HS-27A (cell line): ENCODE results near the gene ANTXR2.
"Not testable (repeated sequence)": the region's sequence is repeated elsewhere in the genome, so short reads cannot be mapped to it uniquely, and the experiment has no call there.

Experiments used
- DNase-seq: peaks from one replicate; pipeline ENCODE4 v3.0.0-alpha.2; 2012; ENCODE audit warnings: low read depth, missing footprints

Gene ANTXR2

DNA sequence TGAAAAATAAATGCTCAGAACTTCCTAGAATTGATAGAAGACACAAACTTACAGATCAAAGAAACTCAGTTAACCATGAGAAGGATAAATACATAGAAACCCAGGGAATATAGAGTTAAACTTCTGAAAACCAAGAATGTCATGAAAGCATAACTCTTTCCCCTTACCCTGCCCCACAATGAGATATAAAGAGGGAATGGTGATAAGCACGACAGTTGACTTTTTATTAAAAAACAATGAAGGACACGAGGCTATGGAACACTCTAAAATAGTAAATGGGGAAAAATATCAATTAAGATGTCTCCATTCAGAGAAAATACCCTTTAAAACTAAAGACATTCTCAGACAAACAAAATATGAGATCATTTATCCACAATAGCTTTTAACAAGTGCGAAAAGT lies 154.7 kb downstream of the ANTXR2 start:
- no peak for DNase-seq

DNA sequence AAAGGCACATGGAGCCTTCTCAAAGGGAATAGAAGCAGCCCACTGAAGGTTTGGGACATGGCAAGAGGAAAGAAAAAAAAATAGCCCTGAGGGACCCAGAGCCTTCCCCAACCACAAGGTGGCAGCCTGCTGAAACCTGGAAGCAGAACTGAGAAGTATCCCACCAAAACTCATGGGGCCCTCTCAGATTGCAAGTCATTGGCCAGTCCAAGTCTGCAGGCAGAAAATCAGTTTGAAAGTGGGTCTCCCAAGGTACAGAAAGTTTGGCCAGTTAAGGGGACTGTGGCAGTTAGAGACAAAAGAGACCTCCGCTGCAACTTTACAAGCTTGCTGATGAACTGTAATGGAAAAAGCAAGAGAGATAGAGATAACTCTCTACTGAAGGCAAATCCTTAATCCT lies 155.8 kb downstream of the ANTXR2 start:
- peak; percentile 15 for DNase-seq

DNA sequence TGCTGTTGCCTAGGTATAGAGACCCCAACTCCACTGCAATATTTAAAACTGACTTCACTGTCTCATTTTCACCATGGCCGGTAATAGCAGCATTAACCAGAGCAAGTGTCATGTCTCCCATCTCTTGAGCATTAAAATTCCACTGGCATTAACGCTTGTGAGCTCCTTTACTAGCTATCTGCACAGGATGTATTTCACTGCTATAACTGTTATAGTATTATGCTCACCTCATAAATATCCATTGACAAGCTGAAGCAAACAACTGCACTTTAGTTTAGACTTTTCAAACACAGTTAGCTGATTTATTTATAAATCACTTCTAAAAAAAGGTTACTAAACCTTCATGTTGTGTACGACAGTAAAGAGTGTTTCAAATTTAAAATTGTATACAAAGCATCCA lies 157.8 kb downstream of the ANTXR2 start:
- DNase-seq = no peak

DNA sequence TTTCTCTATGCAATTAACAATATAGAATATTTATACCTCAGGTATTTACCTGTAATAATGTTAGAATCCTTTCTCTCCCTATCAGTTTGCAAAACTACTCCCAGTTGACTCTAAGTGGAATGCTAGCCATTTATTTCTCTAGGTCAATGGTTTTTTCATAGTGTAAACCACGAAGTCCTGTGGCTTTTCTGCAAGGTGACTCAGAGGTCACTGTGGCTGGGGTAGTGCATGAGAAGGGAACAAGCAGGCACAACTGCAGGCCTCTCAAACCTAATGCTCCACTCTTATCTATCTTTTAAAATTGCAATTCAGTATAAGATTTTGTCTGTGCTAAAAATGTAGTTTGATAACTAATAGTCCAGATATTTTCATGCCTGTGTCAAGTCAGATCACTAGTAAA lies 159.4 kb downstream of the ANTXR2 start:
- DNase-seq = peak; percentile 12

GRCh38 chr4:79907001-79907400 lies 166.0 kb downstream of the ANTXR2 start:
- no peak for DNase-seq

DNA sequence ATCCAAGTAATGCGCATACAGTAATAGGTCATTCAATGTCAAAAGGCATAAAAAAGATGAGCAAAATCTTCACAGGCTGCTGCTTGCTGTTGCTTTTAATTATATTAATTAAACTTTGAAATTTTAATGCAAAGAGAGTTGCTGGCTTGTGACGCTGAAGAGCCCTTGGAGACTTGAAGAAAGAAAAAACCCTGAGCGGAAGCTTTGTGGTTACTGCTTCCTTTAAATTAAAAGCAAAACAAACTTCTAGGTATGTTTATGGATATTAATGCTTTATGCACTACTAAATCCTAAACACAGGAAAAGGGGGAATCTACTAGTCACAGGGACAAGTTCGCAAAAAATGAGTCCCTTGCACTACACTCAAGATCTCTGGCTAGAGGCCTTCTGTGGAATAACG lies 166.7 kb downstream of the ANTXR2 start:
- no peak for DNase-seq

DNA sequence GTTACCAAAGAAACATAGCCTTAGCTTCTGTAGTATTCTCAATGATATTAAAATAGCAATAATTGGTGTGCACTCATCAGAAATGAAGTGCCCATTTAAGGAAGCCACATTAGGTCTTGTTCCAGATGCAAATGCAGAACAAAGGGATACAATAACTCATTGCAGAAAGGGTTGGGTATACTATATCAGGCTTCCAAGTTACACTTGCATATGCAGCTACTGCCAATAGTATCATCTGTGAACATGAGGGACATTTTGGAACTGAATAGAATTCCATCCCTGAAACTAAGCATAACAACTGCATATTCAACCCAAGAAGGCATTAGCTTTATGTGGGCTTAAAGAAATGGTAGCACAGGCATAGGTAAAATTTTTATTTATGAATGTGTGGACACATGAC lies 167.8 kb downstream of the ANTXR2 start:
- DNase-seq = no peak

- no peak for DNase-seq
Observed at GRCh38 chr4:79904331-79904730, 168.7 kb downstream of the ANTXR2 start.

DNA sequence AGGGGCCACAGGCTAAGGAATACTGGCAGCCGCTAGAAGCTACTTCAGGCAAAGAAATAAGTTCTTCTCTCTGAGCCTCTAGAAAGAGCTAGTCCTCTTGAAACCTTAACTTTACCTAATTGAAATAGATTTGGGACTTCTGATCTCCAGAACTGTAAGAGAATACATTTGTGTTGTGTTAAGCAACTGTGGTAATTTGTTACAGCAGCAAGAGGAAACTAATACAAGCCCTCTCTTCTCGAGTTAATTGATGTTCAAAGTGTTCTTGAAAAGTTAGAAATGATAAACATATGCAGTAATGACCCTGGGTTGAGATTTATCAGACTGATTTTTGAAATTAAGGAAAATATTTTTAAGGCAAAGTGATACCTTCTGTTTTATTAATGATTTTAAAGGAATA lies 172.8 kb downstream of the ANTXR2 start:
- DNase-seq = no peak

DNA sequence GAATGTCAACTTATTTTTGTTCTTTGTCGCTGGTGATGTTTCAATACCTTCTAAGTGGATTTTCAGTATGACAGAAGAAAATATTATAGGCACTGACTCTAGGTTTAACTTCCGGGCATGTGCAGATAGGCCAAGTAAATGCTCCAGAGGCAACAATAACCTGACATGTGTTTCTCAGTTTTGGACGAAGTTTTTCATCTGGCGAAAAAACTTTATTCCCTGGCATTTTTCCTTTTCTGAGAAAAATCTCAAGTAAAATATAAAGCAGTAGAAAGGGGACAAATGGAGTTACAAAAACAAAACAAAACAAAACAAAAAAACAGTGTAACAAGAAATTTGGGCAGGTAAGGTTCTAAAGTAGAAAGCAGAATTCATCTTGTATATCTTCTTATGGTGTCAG lies 173.5 kb downstream of the ANTXR2 start:
- no peak for DNase-seq

GRCh38 chr4:79898055-79898454 lies 175.0 kb downstream of the ANTXR2 start:
- DNase-seq = no peak

GRCh38 chr4:79897174-79897573 lies 175.9 kb downstream of the ANTXR2 start:
- no peak for DNase-seq

- no peak for DNase-seq
Observed at GRCh38 chr4:79893456-79893855, 179.6 kb downstream of the ANTXR2 start.

GRCh38 chr4:79889026-79889425 lies 184.0 kb downstream of the ANTXR2 start:
- not testable (repeated sequence) for DNase-seq

DNA sequence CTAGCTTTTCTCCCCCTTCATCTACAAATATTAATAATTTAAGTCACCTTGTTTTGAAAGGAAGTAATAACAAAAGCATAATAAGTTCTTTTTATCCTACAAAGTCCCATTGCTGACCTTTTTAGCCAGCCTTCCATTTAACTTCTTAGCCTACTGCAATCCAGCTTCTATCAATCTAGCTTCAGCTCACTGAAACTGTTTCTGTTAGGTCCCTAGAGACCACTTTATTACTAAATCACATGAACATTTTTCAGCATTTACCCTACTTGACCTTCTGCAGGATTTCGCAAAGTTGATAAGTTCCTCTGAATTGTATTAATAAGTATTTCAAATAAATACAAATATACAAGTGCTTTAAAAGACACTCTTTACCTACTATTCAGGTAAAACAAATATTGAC lies 186.5 kb downstream of the ANTXR2 start:
- DNase-seq = no peak

GRCh38 chr4:79886021-79886420 lies 187.0 kb downstream of the ANTXR2 start:
- DNase-seq = no peak

DNA sequence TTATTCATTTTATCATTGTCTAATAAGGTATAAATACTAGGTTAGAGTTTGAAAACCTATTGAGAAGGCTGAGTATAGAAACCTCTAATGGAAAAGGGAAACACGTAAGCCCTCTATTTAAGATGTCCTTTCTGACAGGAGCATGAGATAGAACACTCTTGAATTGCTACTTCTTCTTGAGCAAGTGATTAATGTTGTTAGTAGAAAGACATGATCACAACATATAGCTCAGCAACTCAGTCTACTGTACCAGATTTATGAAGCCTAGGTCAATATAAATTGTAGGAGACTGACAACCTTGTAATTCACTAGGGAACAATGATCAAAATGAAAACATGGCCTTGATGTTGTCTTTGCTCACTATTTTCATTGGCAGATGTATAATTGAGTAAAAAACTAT lies 189.7 kb downstream of the ANTXR2 start:
- no peak for DNase-seq

- DNase-seq = no peak
Observed at GRCh38 chr4:79882806-79883205, 190.2 kb downstream of the ANTXR2 start.

- no peak for DNase-seq
Observed at GRCh38 chr4:79881407-79881806, 191.6 kb downstream of the ANTXR2 start.

DNA sequence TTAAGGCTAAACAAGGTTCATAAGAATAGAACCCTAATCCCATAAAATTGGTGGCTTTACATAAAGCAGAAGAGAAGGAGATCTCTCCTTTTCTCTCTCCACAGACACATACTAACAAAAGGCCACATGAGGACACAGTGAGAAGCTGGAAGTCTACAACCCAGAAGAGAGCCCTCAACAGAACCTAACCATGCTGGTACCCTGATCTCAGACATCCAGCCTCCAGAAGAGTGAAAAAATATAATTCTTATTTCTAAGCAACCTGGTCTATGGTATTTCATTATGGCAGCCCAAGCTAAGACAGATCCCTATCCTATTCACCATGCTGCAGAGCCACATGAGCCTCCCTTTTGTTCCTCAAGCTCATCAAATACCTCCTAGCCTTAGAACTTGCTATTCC lies 195.5 kb downstream of the ANTXR2 start:
- DNase-seq = no peak

- DNase-seq = no peak
Observed at GRCh38 chr4:79875344-79875899, 197.6 kb downstream of the ANTXR2 start.

DNA sequence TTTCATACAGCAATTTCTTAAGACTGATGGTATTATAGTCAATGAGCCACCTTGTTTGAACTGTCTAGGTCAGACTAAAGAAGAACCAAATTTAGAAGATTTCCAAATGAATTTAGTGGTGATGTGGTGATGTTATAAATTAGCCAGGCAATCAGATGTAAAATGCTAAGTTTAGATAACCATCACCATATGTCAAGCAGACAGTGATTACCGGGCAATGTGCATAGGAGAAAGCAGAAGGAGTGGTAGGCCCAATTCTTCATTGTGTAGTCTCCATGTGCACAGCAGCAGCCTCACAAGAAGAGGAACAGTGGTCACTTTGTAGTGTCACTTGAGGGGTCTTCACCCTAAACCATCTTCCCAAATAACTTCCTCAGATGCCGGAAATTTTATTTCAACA lies 198.8 kb downstream of the ANTXR2 start:
- no peak for DNase-seq

DNA sequence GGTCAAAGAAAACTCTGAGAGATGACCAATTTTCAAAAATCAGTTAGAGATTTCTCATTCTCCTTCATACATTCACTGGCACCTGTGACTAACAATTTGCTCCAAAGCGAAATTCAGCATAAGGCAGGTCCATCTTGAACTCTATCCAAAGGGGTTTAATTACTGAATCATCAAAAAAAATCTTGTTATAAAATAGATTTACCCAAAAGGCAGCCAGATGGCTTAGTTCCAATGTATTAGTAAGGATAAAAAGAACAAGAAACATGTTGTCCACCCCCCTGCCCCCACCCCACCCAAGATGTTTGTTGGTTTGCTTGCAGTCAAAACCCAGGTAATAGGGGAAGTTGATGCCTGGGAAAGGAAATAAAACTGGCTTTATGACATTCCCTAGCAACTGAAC lies 200.3 kb downstream of the ANTXR2 start:
- no peak for DNase-seq

- no peak for DNase-seq
Observed at GRCh38 chr4:79871961-79872360, 201.1 kb downstream of the ANTXR2 start.
